Hepatocyte (in vitro differentiated cells): Measurements from ENCODE around the gene ZNF511.

Experiments
- EZH2 ChIP-seq: fragments of 200-600 bp; sonication (generic); IDR thresholded peaks from 2 replicates; pipeline ENCODE4 v1.6.1; 2016; ENCODE audit warnings: antibody characterized with exemption, mild to moderate bottlenecking, borderline replicate concordance
- TF ChIP-seq, protein P1 (sequence below): fragments of 200-600 bp; sonication (generic); IDR thresholded peaks from 2 replicates; pipeline ENCODE4 v1.5.1; 2016; ENCODE audit warnings: antibody characterized with exemption, mild to moderate bottlenecking; ENCODE audit not compliant: poor library complexity

DNA sequence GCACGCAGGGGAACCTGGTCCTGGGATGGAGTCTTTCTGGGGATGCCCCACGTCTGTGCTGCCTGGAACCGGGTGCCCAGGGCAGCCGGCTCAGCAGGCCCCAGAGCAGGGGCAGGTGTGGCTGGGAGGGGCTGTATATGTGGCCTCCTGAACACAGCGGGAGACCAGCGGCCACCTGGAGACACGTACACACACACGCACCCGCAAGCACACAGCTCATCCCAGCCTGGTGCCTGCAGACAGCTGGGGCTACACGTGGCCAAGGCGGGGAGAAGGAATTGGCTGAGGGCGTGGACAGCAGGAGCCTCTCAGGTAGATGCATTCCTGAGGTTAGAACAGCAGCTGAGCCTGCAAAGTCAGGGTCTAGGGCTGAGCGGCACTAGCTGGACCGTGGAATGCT, 46.0 kb upstream of the ZNF511 start:
- TF ChIP-seq, protein P1, sequence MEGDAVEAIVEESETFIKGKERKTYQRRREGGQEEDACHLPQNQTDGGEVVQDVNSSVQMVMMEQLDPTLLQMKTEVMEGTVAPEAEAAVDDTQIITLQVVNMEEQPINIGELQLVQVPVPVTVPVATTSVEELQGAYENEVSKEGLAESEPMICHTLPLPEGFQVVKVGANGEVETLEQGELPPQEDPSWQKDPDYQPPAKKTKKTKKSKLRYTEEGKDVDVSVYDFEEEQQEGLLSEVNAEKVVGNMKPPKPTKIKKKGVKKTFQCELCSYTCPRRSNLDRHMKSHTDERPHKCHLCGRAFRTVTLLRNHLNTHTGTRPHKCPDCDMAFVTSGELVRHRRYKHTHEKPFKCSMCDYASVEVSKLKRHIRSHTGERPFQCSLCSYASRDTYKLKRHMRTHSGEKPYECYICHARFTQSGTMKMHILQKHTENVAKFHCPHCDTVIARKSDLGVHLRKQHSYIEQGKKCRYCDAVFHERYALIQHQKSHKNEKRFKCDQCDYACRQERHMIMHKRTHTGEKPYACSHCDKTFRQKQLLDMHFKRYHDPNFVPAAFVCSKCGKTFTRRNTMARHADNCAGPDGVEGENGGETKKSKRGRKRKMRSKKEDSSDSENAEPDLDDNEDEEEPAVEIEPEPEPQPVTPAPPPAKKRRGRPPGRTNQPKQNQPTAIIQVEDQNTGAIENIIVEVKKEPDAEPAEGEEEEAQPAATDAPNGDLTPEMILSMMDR: no peak
- TF ChIP-seq EZH2: no peak
